AG09309 (cell line): ENCODE data around the gene NKX6-2.
"Not testable (repeated sequence)": the region's sequence is repeated elsewhere in the genome, so short reads cannot be mapped to it uniquely, and the experiment has no call there.

Experiments
- DNase-seq: peaks from one replicate; pipeline ENCODE4 v3.0.0-alpha.2; 2010; ENCODE audit warnings: low read depth
- H3K4me3 ChIP-seq: 2 replicates; pipeline ENCODE4 v1.5.1; 2011; ENCODE audit warnings: mild to moderate bottlenecking, low read depth, low read length, moderate library complexity; ENCODE audit not compliant: control insufficient read depth
- TF ChIP-seq, protein P1 (sequence below): IDR thresholded peaks from 2 replicates; pipeline ENCODE4 v1.5.1; 2011; ENCODE audit warnings: mild to moderate bottlenecking, low read depth, low read length, inconsistent platforms; ENCODE audit not compliant: insufficient read depth, control insufficient read depth; ENCODE audit errors: missing control alignments

NKX6-2 gene

DNA sequence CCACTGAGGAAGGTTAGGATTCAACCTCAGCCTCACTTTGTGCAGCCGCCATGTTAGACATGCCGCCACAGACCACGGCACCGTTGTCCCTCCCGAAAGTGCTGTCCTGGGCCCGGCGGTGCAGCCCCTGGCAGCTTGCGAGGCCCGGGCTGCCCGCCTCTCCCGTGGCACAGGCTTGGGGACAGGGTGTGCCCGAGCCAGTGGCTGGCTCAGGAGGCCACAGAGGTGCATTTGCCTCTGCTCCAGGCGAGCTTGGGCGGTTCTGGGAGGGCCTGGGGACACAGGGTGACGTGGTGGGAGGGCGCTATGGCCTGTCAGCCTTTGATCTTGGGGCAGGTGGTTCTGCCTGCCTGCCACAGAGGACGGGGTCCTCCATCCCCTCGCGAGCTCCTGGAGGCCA is 41.1 kb downstream of the NKX6-2 start:
- no peak overlapping the region for H3K4me3 ChIP-seq
- no peak for DNase-seq
- TF ChIP-seq, protein P1, sequence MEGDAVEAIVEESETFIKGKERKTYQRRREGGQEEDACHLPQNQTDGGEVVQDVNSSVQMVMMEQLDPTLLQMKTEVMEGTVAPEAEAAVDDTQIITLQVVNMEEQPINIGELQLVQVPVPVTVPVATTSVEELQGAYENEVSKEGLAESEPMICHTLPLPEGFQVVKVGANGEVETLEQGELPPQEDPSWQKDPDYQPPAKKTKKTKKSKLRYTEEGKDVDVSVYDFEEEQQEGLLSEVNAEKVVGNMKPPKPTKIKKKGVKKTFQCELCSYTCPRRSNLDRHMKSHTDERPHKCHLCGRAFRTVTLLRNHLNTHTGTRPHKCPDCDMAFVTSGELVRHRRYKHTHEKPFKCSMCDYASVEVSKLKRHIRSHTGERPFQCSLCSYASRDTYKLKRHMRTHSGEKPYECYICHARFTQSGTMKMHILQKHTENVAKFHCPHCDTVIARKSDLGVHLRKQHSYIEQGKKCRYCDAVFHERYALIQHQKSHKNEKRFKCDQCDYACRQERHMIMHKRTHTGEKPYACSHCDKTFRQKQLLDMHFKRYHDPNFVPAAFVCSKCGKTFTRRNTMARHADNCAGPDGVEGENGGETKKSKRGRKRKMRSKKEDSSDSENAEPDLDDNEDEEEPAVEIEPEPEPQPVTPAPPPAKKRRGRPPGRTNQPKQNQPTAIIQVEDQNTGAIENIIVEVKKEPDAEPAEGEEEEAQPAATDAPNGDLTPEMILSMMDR, result no peak

DNA sequence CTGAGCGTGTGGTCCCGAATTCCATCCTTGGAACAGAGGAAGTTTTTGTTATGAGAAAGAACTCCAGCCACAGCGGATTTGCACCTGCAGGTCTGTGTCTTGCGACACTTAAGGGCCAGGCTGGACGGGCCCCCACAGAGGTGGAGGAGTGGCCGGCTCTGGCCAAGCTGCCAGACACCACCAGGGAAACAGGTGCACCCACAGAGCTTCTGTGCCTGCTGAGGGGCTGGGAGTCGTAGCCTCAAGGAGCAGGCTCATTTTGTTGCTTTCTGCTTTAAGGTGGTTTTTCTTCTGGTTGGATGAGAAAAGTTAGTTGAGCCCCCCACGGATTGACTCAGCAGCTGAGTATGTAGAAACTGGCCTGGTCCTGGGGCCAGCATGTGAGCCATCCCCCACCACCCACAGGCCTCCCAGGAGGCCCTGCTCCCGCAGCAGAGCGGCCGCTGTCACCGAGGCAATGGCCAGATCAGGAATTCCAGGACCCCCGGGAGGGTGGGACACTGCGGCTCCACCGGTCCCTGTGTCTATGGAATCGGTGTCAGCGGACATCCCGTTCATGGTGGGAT is 41.9 kb downstream of the NKX6-2 start:
- no peak overlapping the region for H3K4me3 ChIP-seq
- TF ChIP-seq, protein P1, result no peak
- no peak for DNase-seq

DNA sequence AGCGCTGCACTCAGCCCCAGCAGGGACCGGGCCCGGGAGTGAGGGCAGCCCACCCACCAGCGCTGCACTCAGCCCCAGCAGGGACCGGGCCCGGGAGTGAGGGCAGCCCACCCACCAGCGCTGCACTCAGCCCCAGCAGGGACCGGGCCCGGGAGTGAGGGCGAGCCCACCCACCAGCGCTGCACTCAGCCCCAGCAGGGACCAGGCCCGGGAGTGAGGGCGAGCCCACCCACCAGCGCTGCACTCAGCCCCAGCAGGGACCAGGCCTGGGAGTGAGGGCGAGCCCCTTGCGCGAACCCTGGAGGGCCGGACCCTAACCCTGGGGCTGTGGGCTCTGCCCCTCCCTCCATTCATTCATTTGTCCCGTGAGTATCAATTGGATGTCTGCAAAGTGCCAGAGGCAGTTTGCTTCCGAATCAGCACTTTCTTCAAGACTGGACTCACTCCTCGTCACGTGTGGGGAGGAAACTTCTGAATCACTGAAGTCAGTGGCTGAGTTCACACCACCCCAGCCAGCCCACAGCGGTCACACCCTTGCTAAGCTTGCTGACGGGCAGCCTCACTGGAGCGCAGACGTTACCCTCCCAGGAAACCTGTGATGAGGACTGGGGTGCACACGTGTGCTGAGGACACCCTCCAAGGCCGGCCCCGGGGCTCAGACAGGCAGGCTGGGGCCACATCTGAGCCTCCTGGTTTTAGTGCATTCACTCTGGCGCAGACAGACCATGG is 42.6 kb downstream of the NKX6-2 start:
- DNase-seq, result peak; percentile 53
- H3K4me3 ChIP-seq, result not testable (repeated sequence)

DNA sequence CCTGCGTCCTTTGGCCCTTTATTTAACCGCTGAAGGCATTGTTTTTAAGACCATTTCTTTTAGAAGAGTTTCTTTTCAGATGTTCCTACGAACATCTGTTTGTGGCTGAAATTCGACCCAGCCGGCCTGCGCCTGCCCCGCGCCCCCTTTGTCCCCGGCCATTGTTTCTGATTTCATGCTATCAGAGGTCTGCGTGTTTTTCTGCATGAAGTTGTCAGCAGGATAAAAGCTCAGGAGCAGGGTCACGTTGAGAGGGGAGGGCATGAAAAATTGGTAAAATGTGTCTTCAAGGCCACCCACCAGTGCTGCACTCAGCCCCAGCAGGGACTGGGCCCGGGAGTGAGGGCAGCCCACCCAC is 43.1 kb downstream of the NKX6-2 start:
- H3K4me3 ChIP-seq, result no peak overlapping the region
- DNase-seq, result no peak
- TF ChIP-seq, protein P1, result no peak

DNA sequence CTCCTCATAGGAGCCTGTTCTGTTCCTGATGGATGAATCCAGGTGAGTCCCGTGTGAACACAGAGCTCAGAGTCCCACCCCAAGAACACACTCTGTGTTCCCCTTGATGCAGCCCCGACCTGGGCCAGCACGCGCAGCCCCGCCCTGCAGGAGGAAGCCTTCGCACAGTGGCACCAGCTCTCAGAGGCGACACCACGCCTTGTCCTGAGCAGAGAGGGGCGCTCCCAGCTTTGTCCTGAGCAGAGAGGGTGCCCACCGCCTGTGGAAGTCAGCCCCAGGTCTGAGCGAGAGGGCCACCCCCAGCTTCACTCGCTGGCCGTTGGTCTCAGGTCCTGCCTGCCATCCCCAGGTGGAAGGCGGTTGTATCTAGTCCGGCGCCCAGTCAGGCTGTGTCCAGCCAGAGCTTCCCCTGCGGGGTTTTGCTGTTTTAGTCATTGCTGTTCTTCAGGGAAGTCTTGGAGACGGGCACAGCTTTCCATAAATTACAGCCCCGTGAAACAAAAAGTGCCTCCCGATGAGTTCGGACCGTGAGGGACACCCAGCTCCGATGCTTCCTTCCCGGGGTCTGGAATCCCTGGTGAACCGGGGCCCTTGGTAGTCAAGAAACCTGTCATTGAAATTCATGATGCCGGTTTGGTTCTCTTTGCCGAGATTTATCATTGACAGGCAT is 43.6 kb downstream of the NKX6-2 start:
- no peak for DNase-seq

DNA sequence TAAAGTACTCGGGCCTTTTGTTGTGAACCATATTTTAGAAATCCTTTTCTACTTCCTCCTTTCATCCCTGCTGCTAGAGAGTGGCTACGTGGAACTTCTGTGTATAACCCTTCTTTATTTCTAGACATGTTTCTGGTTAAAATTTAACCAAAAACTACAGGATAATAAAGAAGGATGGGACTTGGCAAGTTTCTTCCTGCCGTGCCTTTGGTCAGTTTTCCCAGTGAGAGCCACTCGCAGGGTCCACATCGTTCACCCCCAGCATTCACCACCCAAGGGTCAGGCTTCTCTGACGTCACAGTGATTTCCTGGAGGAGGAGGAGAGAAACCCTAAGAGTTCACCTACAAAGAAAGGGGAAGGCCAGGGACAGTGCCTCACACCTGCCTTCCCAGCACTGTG is 45.4 kb downstream of the NKX6-2 start:
- no peak overlapping the region for H3K4me3 ChIP-seq
- TF ChIP-seq, protein P1, result no peak
- DNase-seq, result no peak

More for the DNA sequence above, 43.6 kb downstream of the NKX6-2 start:
- TF ChIP-seq, protein P1, result no peak
- no peak overlapping the region for H3K4me3 ChIP-seq

DNA sequence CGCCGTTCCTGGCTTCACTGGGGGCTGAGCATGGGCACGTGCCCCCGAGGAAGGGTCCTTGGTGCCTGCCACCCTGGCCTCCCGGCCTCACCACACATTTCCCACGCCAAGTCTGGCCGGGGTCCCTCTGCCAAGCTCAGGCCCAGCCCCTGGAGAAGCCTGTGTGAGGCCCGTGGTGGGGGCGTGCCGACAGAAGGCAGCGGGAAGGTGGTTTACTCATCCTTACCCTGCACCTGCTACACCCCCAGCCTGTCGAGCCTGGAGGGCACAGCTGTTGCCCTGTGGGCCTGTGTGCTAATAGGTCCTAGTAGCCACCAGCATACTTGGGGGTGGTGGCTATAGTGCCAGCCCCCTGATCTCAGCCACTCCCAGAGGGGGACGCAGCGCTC is 46.7 kb downstream of the NKX6-2 start:
- H3K4me3 ChIP-seq, result no peak overlapping the region
- TF ChIP-seq, protein P1, result no peak
- no peak for DNase-seq
